SK-N-SH (cell line): ENCODE results near the gene NR1H2. TPM values are rescaled to one million over a fixed set of nuclear protein-coding genes. Genes with fewer than 3 reads are reported as not detected.

ENCODE experiments used
- CTCF ChIA-PET: fragments of 300-600, 350-600 bp; formaldehyde crosslinking; extraction: SDS; loops from one replicate; lab custom pipeline; 2021; lab: Yijun Ruan, JAX
- POLR2A ChIA-PET: fragments of 350-600 bp; sonication (Branson Sonifier 250); formaldehyde crosslinking; extraction: SDS; loops from one replicate; lab custom pipeline; 2020; ENCODE audit warnings: antibody characterized with exemption, inconsistent platforms; lab: Yijun Ruan, JAX
- DNase-seq: peaks from one replicate; pipeline ENCODE4 v3.0.0; 2012
- H2AFZ ChIP-seq: fragments of 200-600 bp; sonication (generic); 2 replicates; pipeline ENCODE4 v1.8.1; 2016; ENCODE audit warnings: antibody characterized with exemption, mild to moderate bottlenecking, low read depth
- H3F3A ChIP-seq: fragments of 200-600 bp; sonication (generic); replicated peaks from 2 replicates; pipeline ENCODE3; 2016; ENCODE audit warnings: antibody characterized with exemption, mild to moderate bottlenecking; ENCODE audit not compliant: insufficient read depth
- H3K27ac ChIP-seq, 2 experiments: fragments of 200-500 bp in 1 of 2; fragments of 200-600 bp in 1 of 2; sonication (Bioruptor generic) in 1 of 2; sonication (generic), shearing (Covaris generic) in 1 of 2; 2 replicates each; pipeline versions ENCODE4 v1.5.1 to v1.6.1; 2014 to 2016; ENCODE audit warnings: low read depth in 2 of 2, inconsistent platforms in 1 of 2, low read length in 1 of 2, mild to moderate bottlenecking in 1 of 2, mixed read lengths in 1 of 2
- H3K27me3 ChIP-seq: fragments of 200-600 bp; sonication (generic), shearing (Covaris generic); 2 replicates; pipeline ENCODE4 v1.6.1; 2016; ENCODE audit warnings: mixed run types; ENCODE audit not compliant: insufficient read depth
- H3K36me3 ChIP-seq, 2 experiments: fragments of 200-500 bp in 1 of 2; fragments of 200-600 bp in 1 of 2; sonication (Bioruptor generic) in 1 of 2; sonication (generic) in 1 of 2; replicated peaks in 1 of 2; 2 replicates each; pipeline versions ENCODE3 to v1.5.1; 2014 to 2016; ENCODE audit warnings: low read length in 1 of 2, mild to moderate bottlenecking in 1 of 2; ENCODE audit not compliant: insufficient read depth in 2 of 2, control insufficient read depth in 1 of 2
- H3K4me1 ChIP-seq, 2 experiments: fragments of 200-500 bp in 1 of 2; fragments of 200-600 bp in 1 of 2; sonication (Bioruptor generic) in 1 of 2; sonication (generic), shearing (Covaris generic) in 1 of 2; 2 replicates each; pipeline versions ENCODE4 v1.5.1 to v1.6.1; 2014 to 2016; ENCODE audit warnings: low read depth in 1 of 2, low read length in 1 of 2, mixed run types in 1 of 2; ENCODE audit not compliant: insufficient read depth in 2 of 2, control insufficient read depth in 1 of 2
- H3K4me2 ChIP-seq: fragments of 200-600 bp; sonication (generic), shearing (Covaris generic); 2 replicates; pipeline ENCODE4 v1.6.1; 2017; ENCODE audit warnings: mixed run types
- H3K4me3 ChIP-seq, 2 experiments: fragments of 200-500 bp in 1 of 2; fragments of 200-600 bp in 1 of 2; sonication (Bioruptor generic) in 1 of 2; sonication (generic), shearing (Covaris generic) in 1 of 2; 2 replicates each; pipeline versions ENCODE4 v1.5.1 to v1.8.1; 2014 to 2016; ENCODE audit warnings: low read depth in 2 of 2, inconsistent platforms in 1 of 2, low read length in 1 of 2, mild to moderate bottlenecking in 1 of 2, mixed read lengths in 1 of 2, moderate library complexity in 1 of 2
- H3K79me2 ChIP-seq: fragments of 200-600 bp; sonication (generic); 2 replicates; pipeline ENCODE4 v1.8.1; 2017; ENCODE audit warnings: mild to moderate bottlenecking; ENCODE audit not compliant: insufficient read depth
- H3K9ac ChIP-seq: fragments of 200-600 bp; sonication (generic); 2 replicates; pipeline ENCODE4 v1.6.1; 2017; ENCODE audit warnings: mixed run types
- H3K9me2 ChIP-seq: fragments of 200-600 bp; sonication (generic); 2 replicates; pipeline ENCODE4 v1.6.1; 2017; ENCODE audit warnings: mixed run types
- H3K9me3 ChIP-seq: fragments of 200-600 bp; sonication (generic); 2 replicates; pipeline ENCODE4 v1.6.1; 2017; ENCODE audit warnings: mixed run types, mild to moderate bottlenecking, moderate library complexity
- H4K20me1 ChIP-seq: fragments of 200-600 bp; sonication (generic); 2 replicates; pipeline ENCODE4 v1.6.1; 2017; ENCODE audit warnings: mild to moderate bottlenecking, mixed run types; ENCODE audit not compliant: insufficient read depth
- CHD2 ChIP-seq: fragments of 150-350 bp; IDR thresholded peaks from 2 replicates; pipeline ENCODE4 v1.6.1; 2018; ENCODE audit warnings: low read length; ENCODE audit not compliant: partially characterized antibody
- CTCF ChIP-seq: fragments of 200-600 bp; sonication (generic); IDR thresholded peaks from 2 replicates; pipeline ENCODE4 v1.6.1; 2017; ENCODE audit warnings: antibody characterized with exemption, mild to moderate bottlenecking, moderate library complexity
- EZH2phosphoT487 ChIP-seq: fragments of 200-600 bp; sonication (generic); IDR thresholded peaks from 2 replicates; pipeline ENCODE4 v1.6.1; 2017; ENCODE audit warnings: low read depth, mixed run types, mild to moderate bottlenecking, antibody characterized with exemption, moderate library complexity, borderline replicate concordance
- FOXJ3 ChIP-seq: sonication (generic); formaldehyde crosslinking; IDR thresholded peaks from 2 replicates; pipeline ENCODE4 v1.5.1; 2020; ENCODE audit warnings: mild to moderate bottlenecking, missing genetic modification reagents
- FOXM1 ChIP-seq: IDR thresholded peaks from 2 replicates; pipeline ENCODE4 v1.4.0; 2012; ENCODE audit warnings: low read depth, mild to moderate bottlenecking
- IRF3 ChIP-seq: fragments of 150-350 bp; IDR thresholded peaks from 2 replicates; pipeline ENCODE4 v1.6.1; 2016; ENCODE audit warnings: mild to moderate bottlenecking, low read depth, low read length
- MAX ChIP-seq: IDR thresholded peaks from 2 replicates; pipeline ENCODE4 v1.4.0; 2012; ENCODE audit warnings: low read depth
- NFIC ChIP-seq: IDR thresholded peaks from 2 replicates; pipeline ENCODE4 v1.4.0; 2012; ENCODE audit warnings: borderline replicate concordance
- POLR2AphosphoS5 ChIP-seq: IDR thresholded peaks from 2 replicates; pipeline ENCODE4 v1.6.1; 2012; ENCODE audit warnings: low read depth, low read length
- RCOR1 ChIP-seq: fragments of 150-350 bp; IDR thresholded peaks from 2 replicates; pipeline ENCODE4 v1.6.1; 2017; ENCODE audit warnings: antibody characterized with exemption, low read length
- RFX5 ChIP-seq: IDR thresholded peaks from 2 replicates; pipeline ENCODE4 v1.6.1; 2012; ENCODE audit warnings: mild to moderate bottlenecking, improper control_type of control experiment, low read length
- RXRA ChIP-seq: IDR thresholded peaks from 2 replicates; pipeline ENCODE4 v1.4.0; 2012; ENCODE audit warnings: low read depth, mild to moderate bottlenecking, borderline replicate concordance
- SIN3A ChIP-seq: IDR thresholded peaks from 2 replicates; pipeline ENCODE4 v1.6.1; 2012; ENCODE audit warnings: low read depth, mild to moderate bottlenecking, low read length, moderate library complexity, borderline replicate concordance
- SMC3 ChIP-seq: IDR thresholded peaks from 2 replicates; pipeline ENCODE4 v1.6.1; 2012; ENCODE audit warnings: low read depth, low read length, improper control_type of control experiment
- TAF1 ChIP-seq: IDR thresholded peaks from 2 replicates; pipeline ENCODE4 v1.6.1; 2012; ENCODE audit warnings: low read depth, mild to moderate bottlenecking, low read length, moderate library complexity, borderline replicate concordance
- TCF12 ChIP-seq: IDR thresholded peaks from 2 replicates; pipeline ENCODE4 v1.4.0; 2012
- TEAD4 ChIP-seq: IDR thresholded peaks from 2 replicates; pipeline ENCODE4 v1.4.0; 2012; ENCODE audit warnings: mild to moderate bottlenecking, borderline replicate concordance; ENCODE audit not compliant: insufficient read depth
- USF2 ChIP-seq: fragments of 150-350 bp; IDR thresholded peaks from 2 replicates; pipeline ENCODE4 v1.6.1; 2017; ENCODE audit warnings: antibody characterized with exemption, low read length, low read depth, borderline replicate concordance
- YY1 ChIP-seq: IDR thresholded peaks from 2 replicates; pipeline ENCODE4 v1.4.0; 2012; ENCODE audit warnings: low read depth, mild to moderate bottlenecking
- ZBTB33 ChIP-seq: IDR thresholded peaks from 2 replicates; pipeline ENCODE4 v1.4.0; 2012; ENCODE audit warnings: low read depth, borderline replicate concordance
- WGBS: methylation state at CpG from one replicate; pipeline ENCODE4 v1.1.6; 2017; ENCODE audit warnings: low lambda C conversion rate; 5-methylcytosine and 5-hydroxymethylcytosine counted together
- polyA plus RNA-seq, 3 experiments: library from polyadenylated mRNA; depleted of rRNA; stranded (reverse); fragments of >200 nt; gene quantifications; 2 replicates each; pipeline ENCODE4 v1.2.3, GENCODE V29; 2012

NR1H2 gene
- polyA plus RNA-seq, 1 of the 3 experiments (the other 2 are of a cell fraction) = 108 TPM

- WGBS = 96% methylated on average over 11 of the region's 19 CpGs
- H3K4me1 ChIP-seq = no peaks in the 10 kb centered on the region
- no peak overlapping the region for H3K27ac ChIP-seq
- H3K9ac ChIP-seq = no peak overlapping the region
- POLR2A ChIA-PET = interaction anchor here (0.6 kb wide), 1 partner anchor 74 kb away, joined by 3 read pairs; no protein-coding TSS in a partner anchor
- H3F3A ChIP-seq = no peaks in the 10 kb centered on the region
- no peaks in the 10 kb centered on the region for H3K27me3 ChIP-seq
- no peaks in the 10 kb centered on the region for H3K79me2 ChIP-seq
- CTCF ChIA-PET = interaction anchor here (0.5 to 1.2 kb wide), 2 partner anchors 8 to 359 kb away, joined by 3 to 6 read pairs; no protein-coding TSS in a partner anchor
- no peak overlapping the region for H3K4me2 ChIP-seq
- no peak overlapping the region for H2AFZ ChIP-seq
- no peak overlapping the region for H3K4me3 ChIP-seq
- H3K9me2 ChIP-seq = no peaks in the 10 kb centered on the region
- no peaks in the 10 kb centered on the region for H4K20me1 ChIP-seq
- peaks cover 0 to 13% of the 10 kb centered on the region in 2 experiments for H3K36me3 ChIP-seq
- no peaks in the 10 kb centered on the region for H3K9me3 ChIP-seq
- DNase-seq = no peak
- no peak for TF ChIP-seq ZBTB33
- no peak for TF ChIP-seq SIN3A
- TF ChIP-seq YY1 = no peak
- no peak for TF ChIP-seq EZH2phosphoT487
- no peak for TF ChIP-seq CTCF
- TF ChIP-seq CHD2 = no peak
- no peak for TF ChIP-seq RFX5
- no peak for TF ChIP-seq FOXM1
- TF ChIP-seq TCF12 = no peak
- no peak for TF ChIP-seq RXRA
- TF ChIP-seq SMC3 = no peak
- no peak for TF ChIP-seq FOXJ3
- no peak for TF ChIP-seq USF2
- TF ChIP-seq TEAD4 = no peak
- TF ChIP-seq MAX = no peak
- TF ChIP-seq TAF1 = no peak
- TF ChIP-seq IRF3 = no peak
- no peak for TF ChIP-seq POLR2AphosphoS5
- no peak for TF ChIP-seq NFIC
- no peak for TF ChIP-seq RCOR1
- TF ChIP-seq, all 33 proteins: peak for 0
Measured at GRCh38 chr19:50406829-50407228, 30.6 kb downstream of the NR1H2 start.
